Measurements from ENCODE around the gene ANGPTL5. TPM values are rescaled to one million over a fixed set of nuclear protein-coding genes. Genes with fewer than 3 reads are reported as not detected.

The ANGPTL5 gene
- total RNA-seq, 4 donors from 2014 or later, result 0.37 to 3.2 (median 0.56) TPM; not detected in 1

- TF ChIP-seq, protein P1, sequence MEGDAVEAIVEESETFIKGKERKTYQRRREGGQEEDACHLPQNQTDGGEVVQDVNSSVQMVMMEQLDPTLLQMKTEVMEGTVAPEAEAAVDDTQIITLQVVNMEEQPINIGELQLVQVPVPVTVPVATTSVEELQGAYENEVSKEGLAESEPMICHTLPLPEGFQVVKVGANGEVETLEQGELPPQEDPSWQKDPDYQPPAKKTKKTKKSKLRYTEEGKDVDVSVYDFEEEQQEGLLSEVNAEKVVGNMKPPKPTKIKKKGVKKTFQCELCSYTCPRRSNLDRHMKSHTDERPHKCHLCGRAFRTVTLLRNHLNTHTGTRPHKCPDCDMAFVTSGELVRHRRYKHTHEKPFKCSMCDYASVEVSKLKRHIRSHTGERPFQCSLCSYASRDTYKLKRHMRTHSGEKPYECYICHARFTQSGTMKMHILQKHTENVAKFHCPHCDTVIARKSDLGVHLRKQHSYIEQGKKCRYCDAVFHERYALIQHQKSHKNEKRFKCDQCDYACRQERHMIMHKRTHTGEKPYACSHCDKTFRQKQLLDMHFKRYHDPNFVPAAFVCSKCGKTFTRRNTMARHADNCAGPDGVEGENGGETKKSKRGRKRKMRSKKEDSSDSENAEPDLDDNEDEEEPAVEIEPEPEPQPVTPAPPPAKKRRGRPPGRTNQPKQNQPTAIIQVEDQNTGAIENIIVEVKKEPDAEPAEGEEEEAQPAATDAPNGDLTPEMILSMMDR (IDR thresholded peaks at IDR 0.05), result no peak
- DNase-seq (ENCODE audit: low spot score) (no peak), ATAC-seq (ENCODE audit: low FRiP score) (no peak)
These were observed 21.8 kb downstream of the ANGPTL5 start for GRCh38 chr11:101894505-101894904.

GRCh38 chr11:101889767-101890166 lies 26.6 kb downstream of the ANGPTL5 start:
- DNase-seq (ENCODE audit: low spot score), result no peak
- TF ChIP-seq, protein P1 (IDR thresholded peaks at IDR 0.05), result no peak
- no peak for ATAC-seq (ENCODE audit: low FRiP score)

- ATAC-seq (ENCODE audit: low FRiP score) (no peak), DNase-seq (ENCODE audit: low spot score) (no peak)
- TF ChIP-seq, protein P1 (IDR thresholded peaks at IDR 0.05), result no peak
These were observed 30.7 kb downstream of the ANGPTL5 start for GRCh38 chr11:101885631-101886030.

- DNase-seq (ENCODE audit: low spot score) (no peak), ATAC-seq (ENCODE audit: low FRiP score) (no peak)
- TF ChIP-seq, protein P1 (IDR thresholded peaks at IDR 0.05), result no peak
These were observed 34.7 kb downstream of the ANGPTL5 start for GRCh38 chr11:101881586-101881985.

GRCh38 chr11:101880222-101880621 lies 36.1 kb downstream of the ANGPTL5 start:
- DNase-seq (ENCODE audit: low spot score) (no peak), ATAC-seq (ENCODE audit: low FRiP score) (no peak)
- TF ChIP-seq, protein P1 (IDR thresholded peaks at IDR 0.05), result no peak

- TF ChIP-seq, protein P1 (IDR thresholded peaks at IDR 0.05), result no peak
- ATAC-seq (ENCODE audit: low FRiP score) (no peak), DNase-seq (ENCODE audit: low spot score) (no peak)
These were observed 44.0 kb downstream of the ANGPTL5 start for GRCh38 chr11:101872171-101872882.

GRCh38 chr11:101870510-101870909 lies 45.8 kb downstream of the ANGPTL5 start:
- TF ChIP-seq, protein P1 (IDR thresholded peaks at IDR 0.05), result no peak
- ATAC-seq (ENCODE audit: low FRiP score) (no peak), DNase-seq (ENCODE audit: low spot score) (no peak)
